GM21367 (cell line): ENCODE data around the gene CKS1B.
A peak's percentile ranks its signal among the peaks of the same experiment; 100 is the strongest.

Experiments used
- ATAC-seq: cut with Tn5 transposase; IDR thresholded peaks from one replicate; pipeline ENCODE4 v1.9.1; 2021; ENCODE audit not compliant: unreplicated experiment

Gene CKS1B

DNA sequence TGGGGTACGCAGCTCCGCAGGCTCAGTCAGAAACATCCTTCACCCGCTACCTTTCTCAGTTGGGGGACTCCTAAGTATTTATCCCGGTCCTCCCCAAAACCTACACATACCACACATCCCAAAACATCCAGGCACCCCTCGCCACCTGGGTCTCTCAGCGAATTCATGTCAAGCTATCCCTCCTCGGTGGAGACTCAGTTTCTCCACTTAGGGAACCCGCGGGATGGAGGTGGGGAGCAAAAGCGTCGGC lies 26.9 kb downstream of the CKS1B start:
- no peak for ATAC-seq

DNA sequence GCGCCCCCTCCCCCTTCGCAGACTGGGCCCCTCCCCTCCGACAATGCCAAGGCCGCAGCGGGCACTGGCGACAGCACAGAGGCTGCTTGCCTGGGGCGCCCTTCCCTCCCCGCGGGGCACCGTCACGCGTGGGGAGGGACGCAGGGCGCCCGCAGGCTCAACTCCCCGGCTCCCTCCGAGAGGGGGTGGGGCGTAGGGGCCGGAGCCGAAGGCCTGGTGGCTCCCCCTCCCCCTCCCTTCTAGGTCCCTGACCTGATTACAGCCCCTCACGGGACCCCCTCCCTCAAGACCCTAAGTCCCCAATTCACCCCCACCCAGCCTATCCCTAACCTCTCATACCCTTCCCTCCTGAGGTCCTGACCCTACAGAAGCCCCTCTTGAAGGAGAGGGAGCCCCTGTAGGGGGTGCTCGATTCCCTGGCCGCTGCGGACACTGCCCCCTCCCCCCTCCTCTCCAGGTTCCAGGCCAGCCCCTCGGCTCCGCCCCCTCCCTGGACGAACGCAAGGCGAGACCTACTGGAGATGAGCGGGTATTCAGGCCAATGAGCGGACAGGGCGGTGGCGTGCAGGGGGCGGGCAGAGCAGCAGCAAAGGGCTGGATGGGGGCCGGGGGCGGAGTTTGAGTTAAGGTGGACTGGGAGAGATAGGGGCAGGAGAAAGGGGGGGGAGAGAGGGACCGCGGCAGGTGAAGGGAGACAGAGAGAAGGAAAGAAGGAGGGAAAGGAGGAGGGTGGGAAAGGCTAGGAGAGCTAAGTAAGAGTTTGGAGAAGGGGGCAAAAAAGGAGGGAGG lies 27.4 kb downstream of the CKS1B start:
- ATAC-seq: peak; percentile 33

DNA sequence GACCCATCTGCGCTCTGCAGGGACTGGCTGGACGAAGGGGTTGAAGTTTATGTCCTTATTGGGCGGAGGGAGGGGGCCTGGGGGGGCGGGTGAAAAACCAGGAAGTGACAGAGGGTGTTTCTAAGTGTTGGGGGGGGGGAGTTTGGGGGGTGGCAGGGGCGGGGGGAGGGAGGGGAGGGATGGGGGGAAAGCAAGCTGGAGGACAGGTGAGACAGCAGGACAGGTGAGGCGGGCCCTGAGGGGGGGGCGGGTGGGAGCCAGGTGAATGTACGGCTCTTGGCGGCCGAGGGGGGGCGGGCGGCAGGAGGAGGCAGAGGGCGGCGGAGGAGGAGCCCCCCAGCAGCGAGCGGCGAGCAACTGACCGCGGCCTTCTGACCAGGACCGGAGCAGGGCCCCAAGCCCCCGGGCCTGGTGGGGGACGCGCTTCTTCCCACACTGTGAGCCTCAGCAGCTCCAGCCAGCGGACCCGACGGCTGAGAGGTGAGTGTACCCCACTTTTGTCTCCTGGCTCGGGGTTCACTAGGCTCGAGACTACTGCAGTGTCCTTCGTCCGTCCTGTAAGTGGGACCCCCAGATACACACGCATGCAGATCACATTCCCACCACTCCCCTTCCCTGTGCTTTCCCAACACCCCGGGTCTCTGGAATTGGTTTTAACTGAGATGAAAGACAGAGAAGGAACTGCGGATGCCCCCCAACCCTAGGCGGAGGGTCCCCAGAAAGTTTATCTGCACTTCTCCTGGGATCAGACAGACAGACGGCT lies 28.2 kb downstream of the CKS1B start, which contains the start of gene ZBTB7B:
ZBTB7B (plus strand) TSS at position 339 of the 763 bp plus-strand sequence. CDS start 11,859 bp downstream, outside the sequence.
- ATAC-seq: no peak

DNA sequence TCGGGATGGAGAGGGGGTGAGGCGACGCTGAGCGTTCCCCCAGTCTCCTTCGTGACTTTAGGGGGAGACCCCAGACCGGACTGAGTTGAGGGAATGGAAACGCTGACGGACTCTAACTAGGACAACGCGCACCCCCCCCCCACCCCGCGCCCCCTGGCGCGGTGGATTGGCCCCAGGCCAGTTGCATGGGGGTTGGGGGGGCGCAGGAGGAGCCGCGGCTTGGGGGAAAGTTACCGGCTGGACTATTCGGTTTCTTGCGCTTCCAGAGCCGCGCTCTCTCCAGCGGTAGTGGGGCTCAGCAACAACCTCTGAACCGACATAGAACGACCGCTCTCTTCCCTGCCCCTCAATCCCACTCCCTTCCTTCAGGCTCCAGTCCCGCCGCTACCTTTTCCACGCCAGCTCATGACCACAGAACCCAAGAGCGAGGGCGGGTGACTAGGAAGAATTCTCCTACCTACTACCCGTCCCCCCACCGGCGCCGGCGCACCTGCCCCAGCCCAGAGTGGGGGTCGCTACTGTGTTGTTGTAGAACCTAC lies 28.8 kb downstream of the CKS1B start:
- no peak for ATAC-seq

DNA sequence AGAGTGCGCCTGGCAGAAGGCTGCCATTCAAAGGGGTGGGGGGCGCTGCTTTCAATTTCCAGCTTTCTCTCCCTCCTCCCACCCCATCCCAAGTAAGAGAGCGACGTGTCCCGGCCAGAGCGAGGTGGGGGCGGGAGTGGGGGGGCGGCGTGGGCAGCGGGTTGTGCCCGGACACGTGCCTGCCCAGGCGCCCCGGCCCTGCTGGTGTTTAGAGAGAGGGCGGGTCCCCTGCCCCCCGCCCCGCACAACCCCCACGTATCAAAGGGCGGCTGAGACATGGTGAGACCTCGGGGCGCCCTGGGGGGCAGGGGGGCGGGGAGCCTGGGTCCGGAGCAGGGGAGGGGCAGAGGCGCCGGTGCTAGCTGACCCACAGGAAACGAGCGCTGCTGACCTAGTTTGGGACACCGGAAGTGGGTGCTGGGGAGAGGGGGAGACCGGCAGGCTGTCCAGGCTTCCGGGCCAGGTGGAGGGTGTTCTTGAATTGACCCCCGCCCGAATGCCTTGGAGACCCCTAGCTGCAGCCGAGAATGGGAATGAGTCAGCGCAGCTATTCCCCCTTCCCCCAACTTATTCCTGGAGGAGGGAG lies 29.4 kb downstream of the CKS1B start:
- no peak for ATAC-seq

DNA sequence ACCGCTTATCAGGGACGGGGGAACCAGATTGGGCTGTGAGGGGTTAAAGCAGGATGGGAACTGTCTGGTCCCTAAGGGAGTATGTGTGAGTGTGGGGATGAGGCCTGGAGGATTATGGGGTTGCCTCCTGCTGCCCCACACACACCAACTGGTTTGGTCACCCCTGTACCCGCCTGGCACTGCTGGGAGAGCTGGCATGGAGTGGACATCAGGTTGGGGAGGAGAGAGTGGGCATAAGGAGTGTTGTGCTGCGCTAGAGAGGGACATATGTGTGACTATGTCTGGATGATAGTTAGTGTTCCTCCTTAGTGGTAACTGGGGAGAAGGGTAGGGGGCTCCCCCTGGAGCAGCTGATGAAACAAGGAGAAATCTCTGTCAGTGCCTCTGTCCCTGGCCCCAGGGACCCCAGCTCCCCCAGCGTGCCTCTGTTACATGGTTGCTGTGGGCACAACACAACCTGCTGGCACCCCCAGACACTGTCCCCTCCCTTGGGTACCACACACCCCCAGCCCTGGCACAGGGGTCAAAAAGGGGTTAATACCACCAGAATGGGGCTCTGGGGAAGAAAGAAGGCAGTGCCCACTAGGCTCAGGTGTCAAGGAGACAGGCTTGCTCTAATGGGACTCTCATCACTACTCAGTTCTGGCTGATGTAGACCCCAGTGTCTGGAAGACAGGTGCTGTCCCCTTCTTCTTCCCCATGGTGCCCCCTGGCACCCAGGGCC lies 30.0 kb downstream of the CKS1B start:
- ATAC-seq: no peak

DNA sequence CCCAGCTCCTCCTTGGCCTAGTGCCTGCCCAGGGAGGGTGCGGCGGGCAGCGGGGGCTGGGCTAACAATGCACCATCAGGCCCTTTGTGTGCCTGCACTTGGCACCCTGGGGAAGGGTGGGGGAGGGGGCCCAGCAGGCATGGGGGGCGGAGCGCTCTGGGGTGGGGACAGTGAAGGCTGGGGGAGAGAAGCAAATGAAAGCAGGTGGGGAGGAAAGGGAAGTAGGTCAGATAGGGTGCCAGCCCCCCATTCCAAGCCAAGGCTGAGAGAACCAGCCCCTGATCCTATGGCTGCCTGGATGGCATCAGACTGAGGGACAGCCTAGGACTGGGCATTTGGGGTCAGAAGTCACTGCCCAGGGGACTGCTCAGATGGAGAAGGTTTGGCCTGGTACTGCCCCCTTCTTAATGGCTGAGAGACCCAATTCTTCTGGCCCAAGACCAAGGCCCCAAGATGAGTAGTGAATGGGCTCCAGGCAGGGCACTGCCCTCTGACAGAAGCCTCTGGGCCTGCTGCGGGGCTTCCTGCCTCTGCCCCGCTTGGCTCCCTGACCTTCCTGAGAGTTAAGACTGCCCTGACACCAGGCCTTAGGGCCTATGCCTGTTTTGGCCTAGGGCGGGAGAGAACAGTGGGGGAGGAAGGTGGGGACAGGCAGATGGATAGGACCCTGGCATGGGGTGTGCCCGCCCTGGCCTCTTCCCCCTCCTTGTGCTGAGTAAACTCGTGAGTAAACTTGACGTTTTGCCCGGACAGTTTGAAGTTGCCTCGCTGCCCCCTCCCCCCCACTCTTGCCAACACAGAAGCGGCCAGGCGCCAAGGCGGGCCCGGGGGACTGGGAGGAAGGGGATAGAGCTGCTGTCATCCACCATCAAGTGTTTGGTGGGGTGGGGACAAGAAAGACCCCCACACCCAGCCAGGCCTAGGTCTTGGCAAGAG lies 30.9 kb downstream of the CKS1B start:
- ATAC-seq: no peak

DNA sequence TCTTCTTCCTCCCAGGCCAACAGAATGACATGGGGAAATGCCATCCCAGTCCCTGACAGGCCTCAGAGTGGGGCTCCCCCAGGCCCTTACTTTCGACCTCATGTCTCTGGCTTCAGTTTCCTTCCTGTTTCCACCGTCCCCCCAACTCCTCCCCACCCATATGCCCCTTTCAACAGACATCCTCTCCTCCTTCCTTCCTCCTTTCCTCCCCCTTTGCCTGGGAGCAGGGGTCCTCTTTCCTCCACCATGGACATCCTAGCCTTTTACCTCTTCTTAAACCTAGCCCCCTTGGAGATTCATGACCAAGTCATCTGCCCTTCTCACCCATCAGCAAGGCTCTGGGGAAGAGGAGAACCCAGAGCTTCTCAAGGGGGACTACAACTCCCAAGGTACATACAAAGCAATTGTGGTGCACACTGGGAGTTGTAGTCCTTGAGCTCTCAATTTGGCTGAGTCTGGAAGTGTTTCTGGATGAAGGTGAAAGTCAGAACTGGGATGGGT lies 32.2 kb downstream of the CKS1B start:
- no peak for ATAC-seq

DNA sequence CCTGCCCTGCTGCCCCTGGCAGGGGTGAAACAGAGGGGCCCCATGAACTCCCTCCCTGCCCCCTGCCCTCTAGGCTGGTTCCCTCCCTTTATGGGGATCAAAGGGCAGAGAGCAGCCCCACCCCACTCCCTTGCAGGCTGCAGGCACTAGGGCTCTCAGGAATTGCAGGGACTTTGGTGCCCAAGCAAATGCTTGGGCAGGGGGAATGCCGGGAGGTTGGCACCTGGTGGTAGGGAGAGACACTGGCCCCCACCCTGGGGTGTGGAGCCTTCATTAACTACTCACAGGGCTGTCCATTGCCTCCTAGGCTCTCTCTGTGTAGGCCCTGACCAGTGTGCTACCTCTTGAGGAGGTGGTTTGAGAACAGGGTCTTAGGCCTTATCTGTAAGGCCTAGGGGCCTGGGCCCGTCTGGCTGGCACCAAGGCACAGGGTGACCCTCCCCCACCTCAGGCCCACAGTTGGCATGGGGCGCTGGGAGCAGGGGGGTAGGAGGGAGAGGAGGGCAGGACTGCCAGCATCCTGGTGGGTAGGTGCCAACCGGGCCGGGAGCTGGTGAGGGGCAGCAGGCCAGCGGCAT lies 32.9 kb downstream of the CKS1B start:
- no peak for ATAC-seq

DNA sequence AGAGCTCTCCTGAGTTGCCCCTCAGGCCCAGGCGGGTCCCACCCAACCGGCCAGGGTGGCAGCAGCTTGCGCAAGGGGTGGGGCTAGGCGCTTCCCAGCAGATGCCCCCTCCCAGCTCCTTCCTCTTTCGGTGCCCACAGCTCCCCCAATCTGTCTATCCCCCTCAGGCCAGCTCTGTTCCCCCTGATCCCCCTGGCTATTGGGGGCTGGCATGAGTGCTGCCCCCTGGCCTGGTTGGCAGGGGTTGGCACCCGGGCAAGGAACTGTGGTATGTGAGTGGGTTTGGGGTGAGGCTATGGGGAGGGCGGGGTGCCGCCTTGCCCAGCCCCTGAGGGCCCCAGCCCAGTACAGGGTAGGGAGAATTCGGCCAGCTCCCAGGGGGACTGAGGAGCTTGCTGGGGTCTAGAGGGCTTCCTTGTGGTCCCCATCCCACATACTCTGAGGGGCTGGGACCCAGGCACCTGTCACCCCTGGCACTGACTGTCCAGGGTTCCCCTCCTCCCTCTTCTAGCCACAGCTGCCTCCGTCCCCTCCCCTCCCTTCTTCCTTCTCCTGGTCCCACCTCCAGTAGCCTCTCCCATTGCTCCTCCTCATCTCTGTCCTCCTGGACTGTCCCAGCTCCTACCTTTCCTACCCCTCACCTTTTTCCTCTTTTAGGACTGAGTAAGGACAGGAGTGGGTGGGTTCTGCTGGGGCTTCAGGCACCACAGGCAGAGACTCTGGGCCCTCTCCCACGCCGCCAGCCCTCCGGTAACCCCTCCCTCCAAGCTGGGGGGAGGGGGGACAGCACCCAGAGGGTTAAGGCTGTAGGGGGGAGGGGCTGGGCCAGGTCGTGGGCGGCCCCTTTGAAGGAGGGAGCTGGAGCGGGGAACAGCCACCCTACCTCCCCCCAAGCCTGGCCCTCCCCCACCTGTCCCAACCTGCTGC lies 33.8 kb downstream of the CKS1B start:
- ATAC-seq: no peak

DNA sequence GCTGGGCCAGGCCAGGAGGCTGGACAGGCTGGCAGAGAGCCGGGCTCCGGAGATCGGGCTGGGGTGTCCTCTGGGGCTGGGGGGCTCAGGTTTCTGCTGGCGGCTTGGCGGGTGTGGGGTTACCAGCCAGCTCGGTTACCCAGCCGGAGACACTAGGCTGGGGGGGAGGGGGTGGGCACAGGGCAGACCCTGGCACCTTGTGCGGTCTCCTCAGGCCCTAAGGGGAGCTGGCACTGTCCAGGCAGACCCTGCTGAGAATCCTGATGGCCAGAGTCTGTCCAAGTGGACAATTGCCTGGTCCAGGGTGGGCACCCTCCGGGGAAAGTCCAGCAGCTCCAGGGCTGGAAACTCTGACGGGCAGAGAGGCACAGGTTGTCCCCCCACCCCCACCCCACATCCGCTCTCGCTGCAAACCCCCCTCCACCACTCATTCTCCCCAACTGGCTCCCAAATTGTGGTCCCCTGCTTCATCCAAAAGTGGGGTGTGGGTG lies 34.8 kb downstream of the CKS1B start:
- no peak for ATAC-seq

DNA sequence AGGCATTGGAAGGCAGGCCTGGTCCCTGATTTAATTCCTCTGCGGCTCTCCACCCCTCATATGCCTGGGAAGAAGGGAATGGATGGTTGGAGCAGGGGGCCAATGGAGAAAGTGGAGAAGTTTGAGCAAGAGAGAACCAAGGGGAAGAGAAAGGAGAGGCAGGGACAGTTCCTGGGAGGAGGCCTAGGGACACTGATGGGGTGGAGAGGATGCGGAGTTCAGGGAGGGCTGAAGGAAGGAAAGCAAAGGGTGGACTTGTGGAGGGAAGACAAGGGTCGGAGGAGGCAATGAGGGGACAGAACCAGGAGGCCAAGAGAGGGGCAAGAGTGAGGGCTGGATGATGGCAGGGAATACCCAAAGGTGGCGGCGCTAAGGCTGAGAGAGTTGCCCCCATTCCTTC lies 35.3 kb downstream of the CKS1B start:
- no peak for ATAC-seq

DNA sequence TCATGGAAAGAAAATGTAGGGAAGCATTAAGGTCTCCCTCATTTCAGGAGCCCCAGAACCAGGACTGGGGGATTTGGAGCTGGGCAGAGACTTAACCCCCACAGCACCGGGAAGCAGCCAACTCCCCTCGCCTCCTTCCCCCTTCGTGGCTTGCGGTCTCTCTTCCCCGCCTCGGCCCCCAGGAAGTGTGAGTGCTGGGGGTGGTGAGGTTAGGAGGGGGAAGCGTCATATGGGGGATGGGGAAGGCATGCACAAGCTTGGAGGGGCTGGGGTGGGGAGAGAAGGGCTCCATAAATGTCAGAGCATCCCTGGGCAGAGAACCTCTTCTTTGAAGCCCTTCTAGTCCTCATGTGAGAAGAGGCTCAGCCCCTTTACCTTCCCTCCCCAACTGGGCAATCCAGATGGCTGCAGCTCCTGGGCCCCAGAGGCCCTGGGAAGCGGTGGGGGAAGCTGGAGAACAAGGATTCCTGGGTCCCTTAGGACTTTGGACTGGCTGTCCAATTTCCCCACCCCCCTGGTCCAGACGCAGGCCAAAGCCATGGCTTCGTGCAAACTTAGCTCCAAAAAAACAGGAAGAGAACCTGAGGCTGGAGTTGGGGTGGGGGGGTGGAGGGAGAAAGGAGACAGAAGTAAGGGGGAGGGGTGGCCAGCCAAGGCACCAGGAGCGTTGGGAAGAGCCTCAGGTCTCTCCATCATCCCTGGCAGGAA lies 35.9 kb downstream of the CKS1B start:
- ATAC-seq: no peak

DNA sequence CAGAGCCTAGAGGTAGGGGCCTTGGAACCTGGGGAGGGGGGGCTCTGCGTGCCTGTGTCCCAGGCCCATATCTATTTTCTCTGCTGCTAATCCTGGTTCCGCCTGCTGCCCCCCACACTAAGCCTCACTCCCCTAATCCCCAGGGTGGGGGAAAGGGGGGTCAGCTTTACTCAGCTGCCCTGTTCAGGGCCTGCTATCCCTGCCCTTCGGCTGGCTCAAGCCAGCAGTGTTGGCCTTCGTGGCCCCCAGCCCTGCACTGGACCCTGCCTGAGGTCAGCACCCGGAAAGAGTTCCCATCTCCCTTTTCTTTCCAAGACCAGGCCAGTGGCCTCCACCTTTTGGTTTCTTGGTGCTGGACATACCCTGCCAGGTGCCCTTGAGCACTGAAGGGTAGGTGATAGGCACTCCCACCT lies 36.5 kb downstream of the CKS1B start:
- no peak for ATAC-seq

DNA sequence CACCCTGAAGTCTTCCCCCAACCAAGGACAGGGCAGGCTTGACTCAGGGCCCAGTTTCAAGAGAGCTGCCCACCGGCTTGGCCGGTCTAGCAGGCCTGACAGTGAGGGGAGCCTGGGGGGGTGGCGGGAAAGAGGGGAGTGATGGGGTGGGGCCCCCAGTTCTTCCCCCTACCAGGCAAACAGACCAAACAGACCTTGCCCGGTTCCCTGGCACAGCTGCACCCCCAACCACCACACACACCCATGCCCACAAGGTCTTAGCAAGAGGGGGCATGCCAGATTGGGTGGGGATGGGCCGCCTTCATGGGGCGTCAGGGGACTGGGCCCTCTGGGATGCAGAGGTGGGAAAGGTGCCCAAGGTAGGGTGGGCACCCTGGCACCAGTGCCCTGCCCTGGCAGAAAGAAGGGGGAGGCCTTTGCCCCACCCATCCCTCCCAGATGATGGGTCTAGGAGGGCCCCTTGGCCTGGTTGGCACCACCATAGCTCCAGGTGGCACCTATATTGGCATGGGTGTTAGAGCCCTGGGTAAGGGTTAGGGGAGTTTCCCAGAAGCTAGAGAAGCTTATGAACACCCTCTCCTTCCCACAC lies 37.0 kb downstream of the CKS1B start:
- ATAC-seq: no peak

DNA sequence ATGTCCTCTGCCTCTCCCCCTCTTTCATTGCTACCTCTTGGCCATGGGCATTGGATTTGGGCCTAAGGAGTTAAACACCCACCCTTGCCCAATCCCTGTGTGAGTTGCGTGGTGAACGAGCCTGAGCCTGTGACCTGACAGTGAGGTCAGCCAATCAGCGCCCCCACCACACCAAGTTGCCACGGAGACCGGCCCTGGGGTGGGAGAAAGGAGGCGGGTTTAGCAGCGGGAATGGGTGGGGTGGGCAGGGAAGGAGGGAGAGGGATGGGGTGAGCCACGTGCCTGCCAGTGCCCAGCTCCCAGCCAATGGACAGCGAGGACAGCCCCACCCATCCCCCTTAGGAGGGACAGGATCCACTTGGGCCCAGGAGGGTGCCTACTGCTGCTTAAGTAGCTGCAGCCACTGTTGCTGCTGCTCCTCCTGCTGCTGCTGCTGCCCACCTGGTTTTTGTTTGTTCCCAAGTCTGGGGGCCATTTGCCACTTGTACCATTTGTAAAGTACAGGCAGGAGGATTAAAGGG lies 37.6 kb downstream of the CKS1B start:
- ATAC-seq: no peak
